GM19452 (cell line): ENCODE data around the gene DEFB110.

Experiments used
- ATAC-seq: cut with Tn5 transposase; IDR thresholded peaks from one replicate; pipeline ENCODE4 v1.9.1; 2021; ENCODE audit not compliant: unreplicated experiment

DEFB110 gene

GRCh38 chr6:50021894-50022293, at the start of gene DEFB110:
TSS of gene DEFB110 (minus strand) at chr6:50021994. CDS start at chr6:50021935, 59 bp downstream.
- ATAC-seq, result no peak

DNA sequence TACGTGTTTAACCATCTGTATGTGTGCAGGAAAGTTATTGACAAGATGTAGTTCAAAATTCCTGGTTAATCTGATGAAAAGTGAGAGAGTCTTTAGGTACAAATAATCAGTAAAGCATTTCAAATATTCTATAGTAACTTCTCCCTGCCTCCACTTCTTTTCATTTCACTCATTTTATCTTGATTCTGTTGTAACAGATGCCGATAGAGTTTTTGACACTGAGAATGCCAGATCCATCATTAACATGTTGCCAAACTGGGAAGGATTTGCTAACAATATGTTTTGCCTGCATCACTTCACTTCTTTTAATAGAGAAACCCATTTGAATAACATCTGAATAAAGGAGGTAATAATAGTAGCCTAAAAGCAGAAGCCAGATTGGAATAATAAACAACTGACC, 48.3 kb upstream of the DEFB110 start:
- ATAC-seq, result no peak

GRCh38 chr6:50062051-50062450, 40.3 kb upstream of the DEFB110 start:
- ATAC-seq, result no peak

GRCh38 chr6:50056242-50056641, 34.4 kb upstream of the DEFB110 start:
- no peak for ATAC-seq

GRCh38 chr6:50049829-50050228, 28.0 kb upstream of the DEFB110 start, which contains the start of gene DEFB112:
TSS of gene DEFB112 (minus strand) at chr6:50049929. CDS start at chr6:50049869, 60 bp downstream.
- ATAC-seq, result no peak

GRCh38 chr6:50047026-50047425, 25.2 kb upstream of the DEFB110 start:
- ATAC-seq, result no peak

DNA sequence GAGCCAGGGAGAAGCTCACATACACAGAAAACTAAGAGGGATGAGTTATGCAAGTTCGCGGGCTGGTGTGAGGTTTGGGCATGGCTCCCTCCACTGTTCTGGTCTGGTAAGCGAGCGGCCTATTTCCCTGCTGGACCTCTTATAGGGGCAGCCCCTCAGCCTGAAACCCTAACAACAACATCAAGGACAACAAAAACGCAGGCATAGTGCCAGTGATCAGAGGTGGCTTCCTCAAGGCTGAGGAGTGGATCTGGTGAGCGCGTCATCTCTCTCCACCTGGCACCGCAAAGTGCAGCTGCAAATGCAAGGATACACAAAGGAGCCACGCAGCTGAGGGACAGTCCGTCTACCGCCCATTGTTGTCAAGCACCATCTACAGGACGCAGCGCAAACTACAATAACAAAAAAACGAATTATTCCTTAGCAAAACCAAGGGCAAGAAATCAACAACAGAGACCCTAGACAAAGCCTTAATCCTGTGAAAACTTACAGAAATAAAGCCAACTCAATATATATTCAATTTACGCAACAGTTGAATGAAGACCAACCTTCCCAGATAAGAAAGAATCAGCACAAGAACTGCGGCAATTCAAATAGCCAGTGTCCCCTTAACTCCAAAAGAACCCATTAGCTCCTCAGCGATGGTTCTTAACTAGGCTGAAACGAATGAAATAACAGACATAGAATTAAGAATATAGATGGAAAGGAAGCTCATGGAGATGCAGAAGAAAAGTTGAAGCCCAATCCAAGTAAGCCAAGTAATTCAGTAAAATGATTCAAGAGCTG, 9.2 kb upstream of the DEFB110 start:
- ATAC-seq, result no peak

GRCh38 chr6:50030350-50030749, 8.6 kb upstream of the DEFB110 start:
- ATAC-seq, result no peak

- no peak for ATAC-seq
Observed at GRCh38 chr6:50025258-50025657, 3.5 kb upstream of the DEFB110 start.

DNA sequence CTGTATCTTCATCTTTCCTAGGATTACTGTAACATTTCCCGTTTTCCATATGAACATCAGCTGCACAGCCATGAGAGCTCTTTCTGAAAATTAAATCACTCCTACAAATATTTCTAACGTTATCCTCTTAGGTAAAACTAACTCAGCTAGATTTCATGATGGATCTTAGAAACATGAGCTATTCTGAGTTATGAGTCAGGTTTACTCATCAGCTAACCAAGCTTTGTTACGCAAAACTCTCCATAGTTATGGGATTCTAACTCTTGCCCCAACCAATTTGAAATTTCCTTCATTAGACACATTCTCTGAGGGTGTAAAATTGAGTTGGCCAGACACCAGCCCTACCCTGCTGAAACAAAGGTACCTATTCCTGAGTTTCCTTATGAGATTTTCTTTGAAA, 14.0 kb downstream of the DEFB110 start:
- ATAC-seq, result no peak

GRCh38 chr6:50003139-50003538, 18.7 kb downstream of the DEFB110 start:
- ATAC-seq, result no peak

- no peak for ATAC-seq
Observed at GRCh38 chr6:49995278-49995677, 26.5 kb downstream of the DEFB110 start.

GRCh38 chr6:49988900-49989299, 32.9 kb downstream of the DEFB110 start:
- no peak for ATAC-seq

DNA sequence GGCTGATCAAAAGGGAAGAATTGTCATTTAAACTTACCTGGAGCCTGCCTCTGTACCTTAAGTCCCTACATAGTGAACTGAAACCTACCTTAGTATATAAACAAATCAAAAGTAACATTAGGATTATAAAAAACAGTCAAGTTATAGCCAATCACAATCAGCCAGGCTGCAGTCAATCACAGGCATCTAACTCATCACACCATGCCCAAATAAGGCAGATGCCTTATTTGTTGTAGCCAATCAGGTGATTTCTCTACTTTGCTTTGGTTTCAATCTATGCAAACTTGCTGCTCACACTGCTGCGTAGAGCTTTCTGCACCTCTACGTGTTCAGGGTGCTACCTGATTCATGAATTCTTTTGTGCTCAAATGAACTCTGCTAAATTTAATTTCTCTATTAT, 34.0 kb downstream of the DEFB110 start:
- no peak for ATAC-seq

GRCh38 chr6:49986551-49986950, 35.2 kb downstream of the DEFB110 start:
- no peak for ATAC-seq

- no peak for ATAC-seq
Observed at GRCh38 chr6:49982046-49982445, 39.7 kb downstream of the DEFB110 start.

DNA sequence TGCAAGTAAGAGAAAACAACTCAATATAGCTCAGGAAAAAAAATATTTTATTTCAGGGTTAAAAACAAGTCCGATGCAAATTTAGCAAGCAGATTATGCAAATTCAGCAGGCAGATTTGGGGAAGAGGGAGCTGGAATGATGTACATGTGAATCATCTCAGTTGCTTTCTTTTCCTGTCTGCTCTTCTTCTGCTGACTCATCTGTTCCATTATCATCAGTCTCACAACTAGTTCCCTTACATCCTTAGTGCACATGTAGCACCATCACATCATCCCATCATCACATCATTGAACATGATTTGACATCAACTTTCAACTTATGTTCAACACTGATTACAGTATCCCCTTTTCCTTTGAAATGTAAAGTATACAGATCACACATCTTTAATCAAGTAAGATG, 40.9 kb downstream of the DEFB110 start:
- no peak for ATAC-seq

DNA sequence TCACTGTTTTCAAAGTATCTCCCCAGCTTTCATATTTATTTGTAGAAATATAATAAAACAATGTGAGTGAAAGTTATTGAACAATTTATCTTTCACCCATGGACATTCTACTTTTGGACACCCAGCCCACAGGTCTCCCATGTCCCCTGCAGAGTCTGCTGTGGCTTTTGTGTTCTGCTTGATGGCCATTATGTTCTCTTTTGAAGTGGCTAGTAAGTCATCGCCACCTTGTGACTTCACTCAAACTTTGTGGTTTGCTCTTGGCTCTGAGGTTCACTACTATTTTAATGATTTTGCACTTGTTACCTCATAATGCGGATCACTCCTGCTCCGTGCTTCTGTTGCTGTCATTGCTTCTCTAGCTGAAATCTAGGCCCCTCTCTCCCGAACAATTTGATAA, 42.2 kb downstream of the DEFB110 start:
- ATAC-seq, result no peak

GRCh38 chr6:49978332-49979226, 43.2 kb downstream of the DEFB110 start:
- ATAC-seq, result peak; percentile 52

GRCh38 chr6:49969605-49970004, 52.2 kb downstream of the DEFB110 start, which contains the start of gene DEFB113:
TSS of gene DEFB113 (minus strand) at chr6:49969625. CDS start at chr6:49969625, 0 bp downstream.
- no peak for ATAC-seq
